ENCODE data around the gene WDFY3.

DNA sequence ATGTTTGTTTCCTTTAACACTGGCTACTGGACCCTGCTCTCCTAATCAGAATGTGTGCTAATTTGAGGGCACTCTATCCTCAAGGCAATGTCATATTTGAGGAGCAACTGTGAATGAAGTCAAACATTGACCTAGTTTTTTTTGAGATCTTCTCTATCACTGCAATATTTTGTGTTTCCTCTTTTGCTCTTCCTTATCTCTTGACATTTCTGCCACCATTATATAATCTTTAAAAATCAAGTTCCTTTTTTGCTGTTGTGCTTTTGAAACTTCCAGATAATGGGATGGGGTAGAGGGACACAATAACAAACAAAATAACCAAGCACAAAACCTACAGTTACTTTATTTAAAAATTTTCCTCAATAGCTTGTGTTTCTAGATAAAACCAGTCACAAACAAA is 7.4 kb upstream of the WDFY3 start:
- TF ChIP-seq, protein P1, sequence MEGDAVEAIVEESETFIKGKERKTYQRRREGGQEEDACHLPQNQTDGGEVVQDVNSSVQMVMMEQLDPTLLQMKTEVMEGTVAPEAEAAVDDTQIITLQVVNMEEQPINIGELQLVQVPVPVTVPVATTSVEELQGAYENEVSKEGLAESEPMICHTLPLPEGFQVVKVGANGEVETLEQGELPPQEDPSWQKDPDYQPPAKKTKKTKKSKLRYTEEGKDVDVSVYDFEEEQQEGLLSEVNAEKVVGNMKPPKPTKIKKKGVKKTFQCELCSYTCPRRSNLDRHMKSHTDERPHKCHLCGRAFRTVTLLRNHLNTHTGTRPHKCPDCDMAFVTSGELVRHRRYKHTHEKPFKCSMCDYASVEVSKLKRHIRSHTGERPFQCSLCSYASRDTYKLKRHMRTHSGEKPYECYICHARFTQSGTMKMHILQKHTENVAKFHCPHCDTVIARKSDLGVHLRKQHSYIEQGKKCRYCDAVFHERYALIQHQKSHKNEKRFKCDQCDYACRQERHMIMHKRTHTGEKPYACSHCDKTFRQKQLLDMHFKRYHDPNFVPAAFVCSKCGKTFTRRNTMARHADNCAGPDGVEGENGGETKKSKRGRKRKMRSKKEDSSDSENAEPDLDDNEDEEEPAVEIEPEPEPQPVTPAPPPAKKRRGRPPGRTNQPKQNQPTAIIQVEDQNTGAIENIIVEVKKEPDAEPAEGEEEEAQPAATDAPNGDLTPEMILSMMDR (IDR thresholded peaks at IDR 0.05) = no peak
- no peak for TF ChIP-seq POLR2A (IDR thresholded peaks at IDR 0.05)

Measured in uterus (tissue), 2 donors.